Measurements from ENCODE around the gene COA7. TPM values are rescaled to one million over a fixed set of nuclear protein-coding genes. Genes with fewer than 3 reads are reported as not detected.

The COA7 gene
- total RNA-seq, 1 donor from 2014 or later: 21.5 TPM

GRCh38 chr1:52684545-52684944 lies 13.6 kb downstream of the COA7 start:
- H3K27ac Mint-ChIP-seq: no peak overlapping the region
- no peaks in the 10 kb centered on the region for H3K27me3 Mint-ChIP-seq (ENCODE audit: low read depth)
- peaks cover 1% of the 10 kb centered on the region for H3K4me1 Mint-ChIP-seq
- DNase-seq (ENCODE audit: low spot score in 2 of 2, unreplicated experiment in 2 of 2): no peak
- TF ChIP-seq, protein P1, sequence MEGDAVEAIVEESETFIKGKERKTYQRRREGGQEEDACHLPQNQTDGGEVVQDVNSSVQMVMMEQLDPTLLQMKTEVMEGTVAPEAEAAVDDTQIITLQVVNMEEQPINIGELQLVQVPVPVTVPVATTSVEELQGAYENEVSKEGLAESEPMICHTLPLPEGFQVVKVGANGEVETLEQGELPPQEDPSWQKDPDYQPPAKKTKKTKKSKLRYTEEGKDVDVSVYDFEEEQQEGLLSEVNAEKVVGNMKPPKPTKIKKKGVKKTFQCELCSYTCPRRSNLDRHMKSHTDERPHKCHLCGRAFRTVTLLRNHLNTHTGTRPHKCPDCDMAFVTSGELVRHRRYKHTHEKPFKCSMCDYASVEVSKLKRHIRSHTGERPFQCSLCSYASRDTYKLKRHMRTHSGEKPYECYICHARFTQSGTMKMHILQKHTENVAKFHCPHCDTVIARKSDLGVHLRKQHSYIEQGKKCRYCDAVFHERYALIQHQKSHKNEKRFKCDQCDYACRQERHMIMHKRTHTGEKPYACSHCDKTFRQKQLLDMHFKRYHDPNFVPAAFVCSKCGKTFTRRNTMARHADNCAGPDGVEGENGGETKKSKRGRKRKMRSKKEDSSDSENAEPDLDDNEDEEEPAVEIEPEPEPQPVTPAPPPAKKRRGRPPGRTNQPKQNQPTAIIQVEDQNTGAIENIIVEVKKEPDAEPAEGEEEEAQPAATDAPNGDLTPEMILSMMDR (IDR thresholded peaks at IDR 0.05; ENCODE audit: unreplicated experiment): no peak
- H3K36me3 Mint-ChIP-seq: peaks cover 15% of the 10 kb centered on the region
- no peak overlapping the region for H3K4me3 Mint-ChIP-seq
- H3K9me3 Mint-ChIP-seq: peaks cover 3% of the 10 kb centered on the region

DNA sequence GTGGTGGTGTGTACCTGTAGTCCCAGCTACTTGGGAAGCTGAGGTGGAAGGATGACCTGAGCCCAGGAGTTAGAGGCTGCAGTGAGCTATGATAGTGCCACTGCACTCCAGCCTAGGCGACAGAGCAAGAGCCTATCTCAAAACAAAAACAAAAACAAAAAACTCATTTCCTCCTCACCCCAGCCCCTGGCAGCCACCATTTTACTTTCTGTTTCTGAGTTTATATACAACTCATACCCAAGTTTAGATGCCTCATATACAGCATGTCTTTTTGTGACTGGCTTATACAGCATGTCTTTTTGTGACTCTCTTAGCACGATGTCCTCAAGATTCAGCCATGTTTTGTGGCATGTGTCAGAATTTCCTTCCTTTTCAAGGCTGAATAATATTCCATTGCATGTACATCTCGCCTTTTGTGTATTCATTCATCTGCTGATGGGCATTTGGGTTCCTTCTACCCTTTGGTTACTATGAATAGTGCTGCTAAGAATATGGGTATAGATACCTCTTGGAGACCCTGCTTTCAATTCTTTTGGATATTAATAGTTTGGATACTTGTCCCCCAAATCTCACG lies 14.7 kb downstream of the COA7 start:
- no peak for DNase-seq (ENCODE audit: low spot score in 2 of 2, unreplicated experiment in 2 of 2)
- H3K4me1 Mint-ChIP-seq: peaks cover 1% of the 10 kb centered on the region
- no peaks in the 10 kb centered on the region for H3K27me3 Mint-ChIP-seq (ENCODE audit: low read depth)
- H3K4me3 Mint-ChIP-seq: no peak overlapping the region
- peaks cover 15% of the 10 kb centered on the region for H3K36me3 Mint-ChIP-seq
- peaks cover 3% of the 10 kb centered on the region for H3K9me3 Mint-ChIP-seq
- H3K27ac Mint-ChIP-seq: no peak overlapping the region
- TF ChIP-seq, protein P1 (IDR thresholded peaks at IDR 0.05; ENCODE audit: unreplicated experiment): no peak

DNA sequence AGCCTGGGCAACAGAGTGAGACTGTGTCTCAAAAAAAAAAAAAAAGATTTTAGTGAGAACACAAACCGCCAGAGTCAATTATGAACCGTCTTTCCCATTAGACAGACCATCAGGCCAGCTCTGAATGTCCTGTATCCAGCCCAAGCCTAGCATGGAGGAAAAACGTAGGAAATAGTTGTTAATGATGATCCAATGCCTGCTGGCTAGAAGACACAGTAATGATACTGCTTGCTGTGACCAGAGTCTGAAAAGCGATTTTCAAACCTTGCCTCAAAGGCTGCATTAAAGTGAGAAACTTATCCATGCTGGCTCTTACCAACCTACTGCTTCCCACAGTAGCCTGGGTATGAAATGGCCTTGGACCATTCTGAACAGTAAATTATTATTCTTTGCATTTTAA lies 17.0 kb downstream of the COA7 start:
- Mint-ChIP-seq H3K9me3 (peaks cover 3% of the 10 kb centered on the region), H3K4me3 (no peak overlapping the region), H3K36me3 (peaks cover 1% of the 10 kb centered on the region), H3K27ac (no peak overlapping the region), H3K27me3 (ENCODE audit: low read depth) (no peaks in the 10 kb centered on the region), H3K4me1 (peaks cover 5% of the 10 kb centered on the region)
- DNase-seq (ENCODE audit: low spot score in 2 of 2, unreplicated experiment in 2 of 2): no peak
- TF ChIP-seq, protein P1 (IDR thresholded peaks at IDR 0.05; ENCODE audit: unreplicated experiment): no peak

GRCh38 chr1:52680353-52680752 lies 17.8 kb downstream of the COA7 start:
- DNase-seq (ENCODE audit: low spot score in 2 of 2, unreplicated experiment in 2 of 2): no peak
- peaks cover 3% of the 10 kb centered on the region for H3K9me3 Mint-ChIP-seq
- TF ChIP-seq, protein P1 (IDR thresholded peaks at IDR 0.05; ENCODE audit: unreplicated experiment): no peak
- no peak overlapping the region for H3K4me3 Mint-ChIP-seq
- no peaks in the 10 kb centered on the region for H3K27me3 Mint-ChIP-seq (ENCODE audit: low read depth)
- no peaks in the 10 kb centered on the region for H3K36me3 Mint-ChIP-seq
- peaks cover 4% of the 10 kb centered on the region for H3K4me1 Mint-ChIP-seq
- H3K27ac Mint-ChIP-seq: no peak overlapping the region

- H3K9me3 Mint-ChIP-seq: peaks cover 3% of the 10 kb centered on the region
- DNase-seq (ENCODE audit: low spot score in 2 of 2, unreplicated experiment in 2 of 2): no peak
- H3K4me3 Mint-ChIP-seq: no peak overlapping the region
- no peaks in the 10 kb centered on the region for H3K36me3 Mint-ChIP-seq
- no peak overlapping the region for H3K27ac Mint-ChIP-seq
- TF ChIP-seq, protein P1 (IDR thresholded peaks at IDR 0.05; ENCODE audit: unreplicated experiment): no peak
- H3K4me1 Mint-ChIP-seq: peaks cover 10% of the 10 kb centered on the region
- H3K27me3 Mint-ChIP-seq (ENCODE audit: low read depth): no peaks in the 10 kb centered on the region
Observed at GRCh38 chr1:52679498-52679897, 18.6 kb downstream of the COA7 start.

GRCh38 chr1:52679048-52679447 lies 19.1 kb downstream of the COA7 start:
- H3K36me3 Mint-ChIP-seq: no peaks in the 10 kb centered on the region
- no peak overlapping the region for H3K4me3 Mint-ChIP-seq
- H3K27ac Mint-ChIP-seq: no peak overlapping the region
- H3K9me3 Mint-ChIP-seq: peaks cover 3% of the 10 kb centered on the region
- TF ChIP-seq, protein P1 (IDR thresholded peaks at IDR 0.05; ENCODE audit: unreplicated experiment): no peak
- H3K4me1 Mint-ChIP-seq: peaks cover 13% of the 10 kb centered on the region
- no peaks in the 10 kb centered on the region for H3K27me3 Mint-ChIP-seq (ENCODE audit: low read depth)
- DNase-seq (ENCODE audit: low spot score in 2 of 2, unreplicated experiment in 2 of 2): no peak

Measured in mesothelial cell of epicardium (in vitro differentiated cells).